GM21381 (cell line): ENCODE results near the gene USP36.
"Not testable (repeated sequence)": the region's sequence is repeated elsewhere in the genome, so short reads cannot be mapped to it uniquely, and the experiment has no call there.

Experiments
- ATAC-seq: cut with Tn5 transposase; IDR thresholded peaks from one replicate; pipeline ENCODE4 v1.9.1; 2021; ENCODE audit warnings: mild to moderate bottlenecking, moderate library complexity; ENCODE audit not compliant: unreplicated experiment

Gene USP36

GRCh38 chr17:78793968-78794367 lies 46.6 kb downstream of the USP36 start:
- no peak for ATAC-seq

DNA sequence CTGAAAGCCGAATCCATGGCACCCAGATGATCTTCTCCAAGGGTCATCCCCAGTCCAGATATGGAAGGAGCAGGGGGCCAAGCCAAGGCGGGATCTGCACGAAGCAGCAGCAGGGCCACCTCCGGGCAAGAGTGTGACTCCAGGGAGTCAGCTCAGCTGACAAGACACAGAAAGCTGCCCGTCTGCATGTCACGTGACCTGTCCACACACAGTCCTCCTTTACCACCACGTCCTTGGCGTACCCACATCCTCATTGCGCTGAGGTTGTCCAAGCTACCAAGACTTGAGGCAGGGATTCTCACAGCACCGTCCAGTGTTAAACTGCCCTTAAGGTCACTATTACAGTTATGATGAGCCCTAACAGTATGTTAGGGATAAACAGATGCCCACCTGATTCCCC lies 47.2 kb downstream of the USP36 start:
- no peak for ATAC-seq

DNA sequence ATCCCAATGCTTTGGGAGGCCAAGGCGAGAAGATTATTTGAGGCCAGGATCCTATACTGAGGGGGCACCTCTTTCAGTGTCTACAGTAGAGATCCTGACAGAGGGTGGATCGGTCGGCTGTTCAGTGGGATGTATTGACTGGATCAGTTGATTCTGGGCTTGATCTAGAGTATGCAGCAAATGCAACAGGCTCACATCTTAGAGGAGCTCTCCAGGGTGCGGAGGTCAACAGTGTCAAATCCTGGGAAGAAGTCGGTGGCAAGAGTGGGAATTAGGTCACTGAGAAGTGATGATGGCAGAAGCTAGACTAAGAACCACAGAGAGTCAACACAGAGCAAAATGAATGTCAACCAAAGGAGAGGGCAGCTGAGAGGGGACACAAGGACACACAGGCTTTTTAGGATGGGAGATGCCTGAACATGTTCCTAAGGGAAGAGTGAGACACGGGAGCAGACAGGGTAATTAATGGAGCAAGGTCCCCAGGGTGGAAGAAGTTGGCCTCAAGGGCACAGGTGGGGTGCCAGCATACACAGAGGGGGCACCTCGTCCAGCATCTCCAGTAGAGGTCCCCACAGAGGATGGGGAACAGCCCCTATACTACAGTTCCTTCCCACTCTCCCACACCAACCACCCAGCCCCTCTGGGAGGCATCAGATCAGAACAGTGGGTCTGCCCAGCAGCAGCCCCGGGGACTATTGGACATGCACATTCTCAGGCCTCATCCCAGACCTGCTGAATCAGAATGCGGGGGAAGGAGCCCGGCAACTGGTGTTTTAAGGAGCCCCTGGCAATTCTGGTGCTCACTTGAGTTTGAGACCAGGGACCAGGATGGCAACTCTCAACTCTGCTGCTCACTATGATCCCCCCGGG lies 48.5 kb downstream of the USP36 start:
- no peak for ATAC-seq

- ATAC-seq: no peak
These were observed 50.1 kb downstream of the USP36 start for GRCh38 chr17:78790552-78790951.

DNA sequence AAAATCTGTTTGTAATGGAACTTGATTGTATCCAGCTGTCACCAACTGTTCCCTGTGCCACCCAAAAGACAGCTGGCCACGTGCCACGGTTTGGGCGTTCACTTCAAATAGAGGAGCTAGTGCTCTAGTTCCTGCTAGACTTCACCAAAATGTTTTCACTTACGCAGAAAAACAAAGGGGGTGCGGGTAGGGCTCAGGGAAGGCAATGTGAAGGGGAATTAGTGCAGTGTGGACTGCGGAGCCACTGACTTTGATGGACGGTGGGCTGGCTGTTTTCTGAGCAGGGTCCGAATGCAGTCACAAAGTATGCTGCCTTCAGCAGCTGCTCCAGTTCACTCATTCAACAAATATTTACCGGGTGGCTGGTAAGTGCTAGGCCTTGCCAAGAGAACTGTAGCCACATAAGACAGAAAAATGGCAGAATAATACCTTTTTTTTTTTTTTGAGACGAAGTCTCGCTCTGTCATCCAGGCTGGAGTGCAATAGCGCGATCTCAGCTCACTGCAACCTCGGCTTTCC lies 50.9 kb downstream of the USP36 start:
- ATAC-seq: no peak

GRCh38 chr17:78789149-78789662 lies 51.4 kb downstream of the USP36 start:
- ATAC-seq: no peak

DNA sequence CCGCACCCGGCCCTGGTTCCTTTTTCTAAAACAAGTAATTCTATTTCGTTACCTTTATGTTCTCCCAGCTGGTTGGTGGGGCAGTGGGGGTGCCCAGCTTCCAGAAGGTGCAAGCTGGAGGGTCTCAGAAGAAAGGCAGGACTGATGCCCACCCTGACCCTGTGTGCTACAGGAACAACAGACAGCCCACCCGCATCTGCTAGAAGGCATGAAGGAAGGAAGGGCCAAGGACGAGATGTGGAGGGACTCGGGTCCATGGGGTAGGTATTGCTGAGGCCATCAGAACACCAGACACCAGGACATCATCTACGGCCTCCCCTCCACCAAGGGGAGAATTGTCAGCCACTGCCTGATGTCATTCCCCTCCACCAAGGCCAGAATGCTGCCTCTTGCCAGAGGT lies 52.2 kb downstream of the USP36 start:
- ATAC-seq: no peak

DNA sequence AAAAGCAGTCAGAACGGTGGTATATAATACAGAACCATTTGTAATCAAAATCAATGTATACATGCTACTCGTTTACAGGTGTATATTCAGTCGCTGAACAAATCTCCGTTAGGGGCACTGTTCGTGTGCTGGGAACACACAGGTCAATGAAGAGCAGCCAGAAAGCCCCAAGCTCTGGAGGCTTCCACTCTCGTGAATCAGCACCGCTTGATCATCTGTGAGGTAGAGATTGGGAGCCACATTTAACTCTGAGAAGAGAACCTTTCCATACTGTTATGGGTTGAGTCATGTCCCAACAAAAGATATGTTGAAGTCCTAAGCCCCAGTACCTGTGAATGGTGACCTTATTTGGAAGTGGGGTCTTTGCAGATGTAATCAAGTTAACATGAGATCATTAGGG lies 53.2 kb downstream of the USP36 start:
- ATAC-seq: no peak

DNA sequence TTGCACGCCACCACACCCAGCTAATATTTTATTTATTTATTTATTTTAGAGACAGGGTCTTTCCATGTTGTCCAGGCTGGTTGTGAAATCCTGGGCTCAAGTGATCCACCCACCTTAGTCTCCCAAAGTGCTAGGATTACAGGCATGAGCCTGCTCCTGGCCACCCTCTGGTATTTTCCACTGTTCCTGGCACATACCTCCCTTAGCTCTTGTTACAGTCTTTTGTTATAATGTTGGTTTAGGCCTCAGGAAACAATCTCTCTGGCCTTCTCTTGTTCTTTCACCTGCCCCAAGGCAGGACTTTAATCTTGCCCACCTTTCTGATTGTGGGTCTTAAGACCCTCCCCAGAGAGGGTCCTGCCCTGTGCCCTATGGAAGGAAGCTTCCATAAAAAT lies 55.0 kb downstream of the USP36 start:
- no peak for ATAC-seq

GRCh38 chr17:78785011-78785662 lies 55.5 kb downstream of the USP36 start:
- ATAC-seq: no peak

- no peak for ATAC-seq
These were observed 56.3 kb downstream of the USP36 start for GRCh38 chr17:78784352-78784751.

- ATAC-seq: no peak
These were observed 56.8 kb downstream of the USP36 start for GRCh38 chr17:78783711-78784324.

DNA sequence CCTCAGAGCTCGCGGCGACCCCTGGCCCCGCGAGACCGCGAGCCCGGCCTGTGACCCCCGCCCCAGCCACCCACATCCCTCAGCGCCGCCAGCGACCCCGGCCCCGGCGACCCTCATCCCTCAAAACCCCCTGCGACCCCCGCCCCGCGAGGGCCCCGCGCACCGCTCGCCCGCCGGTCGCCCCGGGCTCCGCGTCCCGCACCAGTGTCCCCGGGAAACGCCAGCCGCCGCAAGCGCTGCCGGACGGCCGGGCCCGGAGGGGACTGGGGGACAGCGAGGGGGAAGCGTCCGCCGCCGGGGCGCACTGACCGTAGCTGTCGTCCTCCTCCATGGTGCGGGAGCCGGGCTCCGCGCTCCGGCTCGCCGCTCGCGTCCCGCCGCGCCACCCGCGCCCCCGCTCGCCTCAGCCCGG lies 58.7 kb downstream of the USP36 start, which contains the start of gene CYTH1:
Gene CYTH1, minus strand, starts transcription at position 381 of the 412 bp plus-strand sequence. Its CDS starts 50 bp downstream, at position 331.
- ATAC-seq: peak; percentile 10

- ATAC-seq: peak; percentile 11
These were observed 59.3 kb downstream of the USP36 start for GRCh38 chr17:78781104-78781892.

DNA sequence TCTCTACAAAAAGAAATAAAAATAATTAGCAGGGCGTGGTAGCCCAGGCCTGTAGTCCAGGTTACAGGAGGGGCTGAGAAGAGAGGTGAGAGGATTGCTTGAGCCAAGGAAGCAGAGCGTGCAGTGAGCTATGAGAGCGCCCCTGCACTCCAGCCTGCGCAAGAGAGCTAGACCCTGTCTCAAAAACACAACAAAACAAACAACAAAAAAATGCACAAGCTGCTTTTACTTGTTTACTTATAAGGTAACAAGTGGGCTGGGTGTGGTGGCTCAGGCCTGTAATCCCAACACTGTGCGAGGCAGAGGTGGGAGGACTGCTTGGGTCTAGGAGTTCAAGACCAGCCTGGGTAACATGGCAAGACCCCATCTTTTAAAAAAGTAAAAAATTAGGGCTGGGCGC lies 60.3 kb downstream of the USP36 start:
- no peak for ATAC-seq

DNA sequence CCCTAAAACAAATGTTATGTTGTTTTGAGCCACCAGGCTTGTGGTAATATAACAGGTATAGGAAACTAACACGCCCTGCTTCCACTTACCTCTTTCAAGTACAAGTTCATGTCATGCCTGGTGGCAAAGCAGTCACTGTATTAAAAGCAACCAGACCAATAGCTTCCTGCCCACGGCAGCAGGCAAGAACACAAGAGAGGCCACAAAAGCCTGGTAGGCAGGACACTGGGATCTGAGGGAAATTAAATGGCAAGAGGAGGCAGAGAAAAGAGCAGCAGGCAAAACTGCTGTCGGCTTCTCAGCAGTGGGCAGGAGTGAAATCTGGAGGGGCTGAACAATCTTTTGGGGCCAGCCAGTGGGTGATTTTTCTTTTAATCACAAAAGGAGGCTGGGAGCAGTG lies 60.8 kb downstream of the USP36 start:
- no peak for ATAC-seq

- not testable (repeated sequence) for ATAC-seq
These were observed 61.3 kb downstream of the USP36 start for GRCh38 chr17:78779286-78779651.

- no peak for ATAC-seq
These were observed 62.7 kb downstream of the USP36 start for GRCh38 chr17:78777881-78778280.

DNA sequence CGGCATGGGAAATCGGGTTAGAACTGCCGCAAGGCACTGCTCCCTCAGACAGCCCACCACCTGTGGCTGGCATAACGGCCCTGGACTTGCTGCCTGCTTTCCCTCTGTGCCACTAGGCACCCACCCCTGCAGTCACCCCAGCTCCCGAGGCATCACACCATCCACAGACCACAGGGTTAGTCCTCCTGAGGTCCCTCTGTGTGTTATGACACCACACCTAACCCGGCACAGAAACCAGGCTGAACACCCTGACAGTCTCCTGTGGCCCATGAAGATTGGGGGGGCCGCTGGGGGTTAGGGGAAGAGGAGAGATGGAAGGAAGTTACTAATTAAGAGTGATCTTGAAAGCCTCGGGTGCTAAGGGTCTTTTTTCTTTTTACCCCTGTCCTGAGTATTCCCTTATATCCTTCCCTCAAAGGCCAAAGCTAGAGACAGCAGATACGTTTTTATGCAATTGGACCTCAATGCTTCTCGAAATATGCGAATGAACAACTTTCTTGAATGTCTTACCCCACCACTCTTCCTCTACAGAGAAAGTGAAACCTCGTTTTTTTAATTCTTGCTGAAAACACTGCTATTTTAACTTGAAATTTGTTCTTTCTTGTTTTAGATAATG lies 65.5 kb downstream of the USP36 start:
- ATAC-seq: no peak

GRCh38 chr17:78774453-78774852 lies 66.2 kb downstream of the USP36 start:
- no peak for ATAC-seq
